Amygdala (tissue), 56 donors: Measurements from ENCODE around the gene AKNAD1.

Source experiments
- DNase-seq, 56 donors: peaks; one replicate each; lab custom pipeline; 2025; lab: John Stamatoyannopoulos, UW

AKNAD1 gene

DNA sequence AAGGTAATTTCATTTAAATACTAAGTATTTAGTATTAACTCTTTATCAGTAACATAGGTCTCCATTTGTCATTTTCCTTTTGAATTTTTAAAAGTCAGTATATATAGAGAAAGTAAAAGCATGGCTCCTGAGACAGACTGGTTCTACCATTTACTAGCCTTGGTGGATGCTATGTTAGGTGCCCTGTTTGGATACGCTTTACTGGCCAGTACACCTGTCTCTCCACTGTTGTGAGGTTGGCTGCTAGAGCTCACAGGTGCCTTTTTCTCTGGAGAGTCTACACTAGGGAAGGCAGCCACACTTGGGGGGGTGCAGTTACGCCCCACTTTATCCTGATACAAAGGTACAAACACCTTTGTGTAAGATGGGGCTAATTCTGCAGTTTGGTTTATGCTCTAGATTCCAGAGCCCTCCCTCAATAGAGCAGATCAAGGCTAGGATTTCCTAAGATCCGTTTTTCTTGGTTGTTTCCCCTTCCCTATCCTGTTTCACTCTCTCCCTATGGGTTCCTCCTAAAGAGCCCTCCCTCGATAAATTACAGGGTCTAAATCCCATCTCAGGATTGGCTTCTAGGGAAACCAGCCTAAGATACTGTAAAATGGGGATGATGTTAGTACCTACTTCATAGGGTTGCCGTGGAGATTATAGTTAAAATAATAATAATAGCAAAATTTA lies 14.3 kb upstream of the AKNAD1 start:
- DNase-seq: no peak

DNA sequence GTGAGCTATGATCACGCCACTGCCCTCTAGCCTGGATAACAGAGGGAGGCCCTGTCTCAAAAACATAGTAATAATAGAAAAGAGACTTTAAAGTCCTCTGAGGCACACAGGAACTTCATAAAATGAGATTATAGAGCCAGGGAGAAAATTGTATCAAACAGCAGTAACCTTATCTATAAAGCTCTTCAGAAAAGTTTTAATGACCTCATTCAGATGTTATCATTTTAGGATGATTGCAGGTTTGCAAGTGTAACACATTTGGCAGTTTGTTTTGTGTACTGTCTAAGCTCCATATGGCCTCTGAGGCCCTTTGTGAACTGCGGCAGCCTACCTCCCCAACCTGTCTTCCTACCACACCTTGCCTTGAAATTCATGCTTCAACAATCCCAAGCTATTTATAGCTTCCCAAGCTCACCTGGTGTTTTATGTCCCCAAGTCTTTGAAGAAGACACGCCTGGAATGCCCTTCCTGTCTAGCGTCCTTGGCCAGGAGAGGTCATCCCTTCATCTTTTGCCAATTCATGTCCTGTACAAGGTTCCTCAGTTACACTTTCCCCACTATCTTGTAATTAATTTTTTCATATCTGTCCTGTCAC lies 8.5 kb upstream of the AKNAD1 start:
- no peak for DNase-seq

DNA sequence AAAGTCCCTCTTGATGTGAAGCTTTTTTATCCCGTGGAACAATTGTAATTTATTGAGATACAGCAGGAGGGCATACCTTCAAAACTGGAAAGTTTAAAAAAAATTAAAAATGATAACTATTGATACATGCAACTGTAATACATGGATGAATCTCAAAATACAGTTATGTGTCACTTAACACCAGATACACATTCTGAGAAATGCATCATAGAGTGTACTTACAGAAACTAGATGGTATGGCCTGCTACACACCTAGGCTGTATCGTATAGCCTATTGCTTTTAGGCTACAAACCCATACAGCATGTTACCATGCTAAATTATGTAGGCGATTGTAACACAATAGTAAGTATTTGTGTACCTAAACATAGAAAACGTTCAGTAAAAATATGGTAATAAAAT lies 7.1 kb upstream of the AKNAD1 start:
- DNase-seq: no peak

GRCh38 chr1:108862698-108863477 lies 6.0 kb upstream of the AKNAD1 start:
- no peak for DNase-seq

DNA sequence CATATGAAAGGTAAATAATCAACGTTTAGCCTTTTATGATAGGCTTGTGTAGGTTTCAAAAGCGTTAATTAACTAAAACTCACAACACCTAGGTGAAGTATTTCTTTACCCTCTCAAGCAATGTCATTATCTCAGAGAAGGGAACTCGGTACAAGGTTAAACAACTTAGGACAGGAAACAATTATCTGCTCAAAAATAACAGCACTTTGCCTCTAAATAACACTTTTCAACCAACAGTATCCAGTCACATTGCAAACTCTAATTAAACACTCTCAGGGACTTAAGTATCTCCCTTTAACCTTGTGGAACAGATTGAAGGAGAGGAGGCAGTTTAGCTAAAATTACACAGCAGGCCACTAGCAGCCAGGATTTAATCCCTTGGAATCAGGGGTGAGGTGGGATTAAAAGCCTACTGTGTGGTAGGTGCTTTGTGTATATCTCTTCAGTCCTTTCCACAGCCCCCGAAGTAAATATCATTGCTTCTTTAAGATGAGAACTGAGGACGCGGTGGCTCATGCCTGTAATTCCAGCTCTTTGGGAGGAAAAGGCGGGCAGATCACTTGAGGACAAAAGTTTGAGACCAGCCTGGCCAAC lies 5.2 kb upstream of the AKNAD1 start:
- DNase-seq: no peak

- no peak for DNase-seq
Observed at GRCh38 chr1:108861566-108861965, 4.7 kb upstream of the AKNAD1 start.

GRCh38 chr1:108860190-108860907 lies 3.5 kb upstream of the AKNAD1 start:
- no peak for DNase-seq

- no peak for DNase-seq
Observed at GRCh38 chr1:108858230-108858950, 1.5 kb upstream of the AKNAD1 start.

- DNase-seq: no peak
Observed at GRCh38 chr1:108854221-108855019, 2.5 kb downstream of the AKNAD1 start.

DNA sequence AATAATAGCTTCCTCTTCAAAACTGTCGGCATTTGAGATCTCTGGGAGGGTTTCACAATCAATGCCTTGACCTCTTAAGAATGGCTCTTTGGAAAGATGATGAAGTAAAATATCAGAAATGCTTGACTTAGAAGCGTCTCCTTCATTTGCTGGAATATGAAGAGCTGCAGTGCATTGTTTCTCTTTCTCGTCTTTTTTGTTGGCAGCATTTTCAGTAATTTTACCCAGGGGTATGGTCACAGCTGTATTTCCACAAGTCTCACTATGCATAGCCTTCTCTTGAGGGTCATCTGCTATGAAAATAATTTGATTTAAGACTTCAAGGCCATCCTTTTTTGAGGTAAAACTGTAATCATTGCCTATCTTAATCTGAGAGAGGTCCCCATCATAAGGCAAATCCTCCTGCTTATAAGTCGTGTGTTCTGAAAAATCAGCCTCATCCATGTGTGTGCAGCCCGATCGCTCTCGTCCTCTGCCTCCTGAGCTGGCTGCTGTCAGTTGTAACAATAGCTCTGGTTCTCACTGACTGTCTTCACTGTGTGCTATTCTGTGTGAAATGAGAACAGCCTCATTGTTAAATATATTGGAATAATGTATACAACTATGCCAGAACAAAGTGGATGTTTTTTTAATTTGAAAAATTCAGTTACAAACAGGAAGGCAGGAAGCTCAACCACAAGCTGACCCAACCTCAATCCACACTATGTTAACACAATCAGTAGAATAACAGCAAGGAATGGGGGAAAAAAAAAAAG lies 4.5 kb downstream of the AKNAD1 start:
- peak in 15 of 56 donors; percentile 2 to 45 (median 22) for DNase-seq

GRCh38 chr1:108851567-108851966 lies 5.3 kb downstream of the AKNAD1 start:
- DNase-seq: no peak

DNA sequence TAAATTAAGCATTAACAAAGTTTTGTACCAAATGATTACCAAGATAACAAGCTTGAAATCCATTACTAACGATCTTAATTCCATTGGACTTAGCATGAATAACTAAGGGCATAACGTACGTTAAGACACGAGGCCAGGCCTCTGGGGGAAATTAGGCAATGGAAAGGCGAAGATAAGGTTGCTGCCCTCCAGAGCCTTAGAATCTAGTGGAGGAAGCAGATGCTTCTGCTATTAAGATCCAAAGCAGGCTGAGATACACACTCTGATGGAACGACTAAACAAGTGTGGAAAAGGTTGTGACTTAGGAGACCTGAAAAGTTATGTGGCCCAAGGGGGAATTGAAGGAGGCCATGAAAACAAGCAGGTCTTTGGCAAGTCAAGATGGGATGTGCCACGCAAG lies 6.0 kb downstream of the AKNAD1 start:
- DNase-seq: no peak

DNA sequence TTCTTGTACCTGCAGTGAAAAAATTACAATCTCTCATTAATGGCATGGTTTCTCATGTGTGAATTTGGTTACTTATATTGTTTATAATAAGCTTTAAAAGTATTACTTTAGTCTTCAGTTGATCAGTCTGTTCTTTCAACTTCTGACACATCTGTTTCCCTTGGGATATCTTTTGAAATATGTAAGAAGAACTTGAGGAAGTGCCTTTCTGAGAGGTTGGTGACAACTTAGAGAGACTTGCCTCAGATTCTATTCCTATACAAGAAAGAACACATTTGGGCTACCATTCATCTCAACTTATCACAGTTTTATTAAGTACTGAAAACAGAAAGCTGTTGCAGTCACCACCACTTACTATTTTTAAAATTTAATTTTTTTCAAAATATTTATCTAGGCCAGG lies 8.1 kb downstream of the AKNAD1 start:
- DNase-seq: no peak

DNA sequence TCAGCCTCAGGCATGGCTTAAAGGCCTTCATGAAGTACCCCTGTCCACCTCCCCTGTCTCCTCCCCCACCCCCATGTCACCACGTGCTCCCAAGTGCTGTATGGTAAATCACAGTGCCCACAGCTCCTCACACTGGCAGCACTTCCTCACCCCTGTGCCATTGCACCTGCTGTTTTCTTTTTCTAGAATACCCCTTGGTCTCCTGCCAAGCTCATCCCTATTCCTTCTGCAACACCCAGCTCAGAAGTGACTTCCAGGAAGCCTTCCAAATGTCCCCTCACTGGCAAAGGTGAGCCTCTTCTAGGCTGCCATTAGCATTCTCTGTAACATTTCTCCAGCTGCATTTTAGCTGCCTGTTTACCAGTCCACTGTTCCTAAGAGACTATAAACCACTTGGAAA lies 9.4 kb downstream of the AKNAD1 start:
- peak in 1 of 56 donors; percentile 31 for DNase-seq

GRCh38 chr1:108845991-108846390 lies 10.9 kb downstream of the AKNAD1 start:
- DNase-seq: no peak

- no peak for DNase-seq
Observed at GRCh38 chr1:108845446-108845845, 11.4 kb downstream of the AKNAD1 start.

GRCh38 chr1:108843390-108844137 lies 13.3 kb downstream of the AKNAD1 start:
- no peak for DNase-seq
